Measurements from ENCODE around the gene PRKAR1B.
"Not testable (repeated sequence)": the region's sequence is repeated elsewhere in the genome, so short reads cannot be mapped to it uniquely, and the experiment has no call there.

The PRKAR1B gene

GRCh38 chr7:613442-614140, 113.5 kb downstream of the PRKAR1B start:
- Histone ChIP-seq H3K9ac (ENCODE audit: low read depth, low read length, poor library complexity) (peak overlapping the region; percentile 50), H3K18ac (ENCODE audit: low read length) (peak overlapping the region; percentile 74), H3K9me3 (replicated peaks in 1 of 2; ENCODE audit: control insufficient read depth in 2 of 2, insufficient read depth in 1 of 2, low read depth in 1 of 2, low read length in 2 of 2) (peaks cover 0 to 2% of the 10 kb centered on the region in 2 donors), H3K4me1 (ENCODE audit: control insufficient read depth in 2 of 2, insufficient read depth in 1 of 2, low read depth in 1 of 2, low read length in 2 of 2) (peaks cover 9 to 17% of the 10 kb centered on the region in 2 donors), H3K36me3 (replicated peaks in 1 of 2; ENCODE audit: control insufficient read depth in 2 of 2, insufficient read depth in 2 of 2, low read length in 2 of 2) (no peaks in the 10 kb centered on the region), H3K27ac (replicated peaks; ENCODE audit: low read length) (no peak overlapping the region), H3K4me2 (ENCODE audit: insufficient read depth, low read length, poor library complexity, severe bottlenecking) (no peak overlapping the region), H2BK12ac (ENCODE audit: low read length) (no peak overlapping the region), H3K27me3 (ENCODE audit: control insufficient read depth in 3 of 3, insufficient read depth in 3 of 3, low read depth in 1 of 3, low read length in 3 of 3) (no peaks in the 10 kb centered on the region), H2BK120ac (ENCODE audit: low read depth, low read length) (no peak overlapping the region), H2BK5ac (ENCODE audit: low read length) (no peak overlapping the region), H3K4me3 (ENCODE audit: low read length in 2 of 2) (no peak overlapping the region), H3K79me1 (ENCODE audit: low read depth, low read length) (no peaks in the 10 kb centered on the region), H2AFZ (ENCODE audit: low read length) (no peak overlapping the region), H2AK5ac (ENCODE audit: low read depth, low read length) (peak overlapping the region; percentile 70), H4K8ac (ENCODE audit: low read depth, low read length) (no peak overlapping the region), H3K4ac (ENCODE audit: low read length) (no peak overlapping the region), H3K14ac (ENCODE audit: low read length) (peak overlapping the region; percentile 51), H3K23ac (ENCODE audit: low read depth, low read length, poor library complexity) (peak overlapping the region; percentile 50), H4K91ac (ENCODE audit: low read depth, low read length, poor library complexity) (no peak overlapping the region), H2BK15ac (ENCODE audit: low read length) (no peak overlapping the region)
- no peak for DNase-seq (ENCODE audit: low spot score)
- WGBS, 2 donors (ENCODE audit: extremely low coverage in 2 of 2, insufficient read length in 2 of 2, insufficient replicate concordance in 1 of 2) = no CpG with 5 or more reads among the region's 38 CpGs

GRCh38 chr7:611837-612236, 115.2 kb downstream of the PRKAR1B start:
- not testable (repeated sequence) for H3K4me3 ChIP-seq (ENCODE audit: low read length in 2 of 2); H3K27ac ChIP-seq (replicated peaks; ENCODE audit: low read length); H4K91ac ChIP-seq (ENCODE audit: low read depth, low read length, poor library complexity); H2BK5ac ChIP-seq (ENCODE audit: low read length); H3K4ac ChIP-seq (ENCODE audit: low read length); H3K18ac ChIP-seq (ENCODE audit: low read length); H3K9ac ChIP-seq (ENCODE audit: low read depth, low read length, poor library complexity); H4K8ac ChIP-seq (ENCODE audit: low read depth, low read length); H2AFZ ChIP-seq (ENCODE audit: low read length); DNase-seq (ENCODE audit: low spot score); H2BK12ac ChIP-seq (ENCODE audit: low read length); H3K9me3 ChIP-seq (replicated peaks in 1 of 2; ENCODE audit: control insufficient read depth in 2 of 2, insufficient read depth in 1 of 2, low read depth in 1 of 2, low read length in 2 of 2); H2AK5ac ChIP-seq (ENCODE audit: low read depth, low read length); H2BK120ac ChIP-seq (ENCODE audit: low read depth, low read length); H2BK15ac ChIP-seq (ENCODE audit: low read length); H3K79me1 ChIP-seq (ENCODE audit: low read depth, low read length); H3K23ac ChIP-seq (ENCODE audit: low read depth, low read length, poor library complexity); H3K36me3 ChIP-seq (replicated peaks in 1 of 2; ENCODE audit: control insufficient read depth in 2 of 2, insufficient read depth in 2 of 2, low read length in 2 of 2); H3K27me3 ChIP-seq (ENCODE audit: control insufficient read depth in 3 of 3, insufficient read depth in 3 of 3, low read depth in 1 of 3, low read length in 3 of 3); H3K14ac ChIP-seq (ENCODE audit: low read length); H3K4me2 ChIP-seq (ENCODE audit: insufficient read depth, low read length, poor library complexity, severe bottlenecking)
- 100% methylated on average over 2 of the region's 7 CpGs; no CpG with 5 or more reads in 1 of the 2 donors for WGBS, 2 donors (ENCODE audit: extremely low coverage in 2 of 2, insufficient read length in 2 of 2, insufficient replicate concordance in 1 of 2)
- H3K4me1 ChIP-seq (ENCODE audit: control insufficient read depth in 2 of 2, insufficient read depth in 1 of 2, low read depth in 1 of 2, low read length in 2 of 2) = peaks cover 9 to 24% of the 10 kb centered on the region in 2 donors

GRCh38 chr7:611281-611810, 115.7 kb downstream of the PRKAR1B start:
- no CpG with 5 or more reads among the region's 14 CpGs for WGBS, 2 donors (ENCODE audit: extremely low coverage in 2 of 2, insufficient read length in 2 of 2, insufficient replicate concordance in 1 of 2)
- Histone ChIP-seq H3K18ac (ENCODE audit: low read length) (peak overlapping the region; percentile 53), H3K79me1 (ENCODE audit: low read depth, low read length) (no peaks in the 10 kb centered on the region), H3K27ac (replicated peaks; ENCODE audit: low read length) (no peak overlapping the region), H3K4me1 (ENCODE audit: control insufficient read depth in 2 of 2, insufficient read depth in 1 of 2, low read depth in 1 of 2, low read length in 2 of 2) (peaks cover 9 to 24% of the 10 kb centered on the region in 2 donors), H4K91ac (ENCODE audit: low read depth, low read length, poor library complexity) (no peak overlapping the region), H3K23ac (ENCODE audit: low read depth, low read length, poor library complexity) (peak overlapping the region; percentile 38), H3K9me3 (replicated peaks in 1 of 2; ENCODE audit: control insufficient read depth in 2 of 2, insufficient read depth in 1 of 2, low read depth in 1 of 2, low read length in 2 of 2) (no peaks in the 10 kb centered on the region), H2BK15ac (ENCODE audit: low read length) (no peak overlapping the region), H4K8ac (ENCODE audit: low read depth, low read length) (no peak overlapping the region), H2AFZ (ENCODE audit: low read length) (peak overlapping the region; percentile 73), H3K4ac (ENCODE audit: low read length) (no peak overlapping the region), H3K4me2 (ENCODE audit: insufficient read depth, low read length, poor library complexity, severe bottlenecking) (no peak overlapping the region), H2BK120ac (ENCODE audit: low read depth, low read length) (no peak overlapping the region), H3K4me3 (ENCODE audit: low read length in 2 of 2) (no peak overlapping the region), H3K9ac (ENCODE audit: low read depth, low read length, poor library complexity) (no peak overlapping the region), H2BK12ac (ENCODE audit: low read length) (no peak overlapping the region), H3K14ac (ENCODE audit: low read length) (peak overlapping the region; percentile 33), H3K36me3 (replicated peaks in 1 of 2; ENCODE audit: control insufficient read depth in 2 of 2, insufficient read depth in 2 of 2, low read length in 2 of 2) (no peaks in the 10 kb centered on the region), H2AK5ac (ENCODE audit: low read depth, low read length) (peak overlapping the region; percentile 53), H3K27me3 (ENCODE audit: control insufficient read depth in 3 of 3, insufficient read depth in 3 of 3, low read depth in 1 of 3, low read length in 3 of 3) (no peaks in the 10 kb centered on the region), H2BK5ac (ENCODE audit: low read length) (no peak overlapping the region)
- no peak for DNase-seq (ENCODE audit: low spot score)

GRCh38 chr7:610531-611280, 116.4 kb downstream of the PRKAR1B start:
- WGBS, 2 donors (ENCODE audit: extremely low coverage in 2 of 2, insufficient read length in 2 of 2, insufficient replicate concordance in 1 of 2) = no CpG with 5 or more reads among the region's 21 CpGs
- H3K36me3 ChIP-seq (replicated peaks in 1 of 2; ENCODE audit: control insufficient read depth in 2 of 2, insufficient read depth in 2 of 2, low read length in 2 of 2) = no peaks in the 10 kb centered on the region
- H2BK12ac ChIP-seq (ENCODE audit: low read length) = no peak overlapping the region
- H4K8ac ChIP-seq (ENCODE audit: low read depth, low read length) = no peak overlapping the region
- H2AFZ ChIP-seq (ENCODE audit: low read length) = peak overlapping the region; percentile 73
- H3K14ac ChIP-seq (ENCODE audit: low read length) = no peak overlapping the region
- H3K9ac ChIP-seq (ENCODE audit: low read depth, low read length, poor library complexity) = no peak overlapping the region
- no peak overlapping the region for H3K4ac ChIP-seq (ENCODE audit: low read length)
- H3K4me2 ChIP-seq (ENCODE audit: insufficient read depth, low read length, poor library complexity, severe bottlenecking) = no peak overlapping the region
- H3K23ac ChIP-seq (ENCODE audit: low read depth, low read length, poor library complexity) = peak overlapping the region; percentile 38
- H3K79me1 ChIP-seq (ENCODE audit: low read depth, low read length) = no peaks in the 10 kb centered on the region
- no peak overlapping the region for H2BK120ac ChIP-seq (ENCODE audit: low read depth, low read length)
- peak overlapping the region; percentile 53 for H3K18ac ChIP-seq (ENCODE audit: low read length)
- no peak overlapping the region for H2BK5ac ChIP-seq (ENCODE audit: low read length)
- no peak overlapping the region for H3K27ac ChIP-seq (replicated peaks; ENCODE audit: low read length)
- H3K4me3 ChIP-seq (ENCODE audit: low read length in 2 of 2) = peak overlapping the region in 1 of 2 donors; percentile 18
- no peaks in the 10 kb centered on the region for H3K9me3 ChIP-seq (replicated peaks in 1 of 2; ENCODE audit: control insufficient read depth in 2 of 2, insufficient read depth in 1 of 2, low read depth in 1 of 2, low read length in 2 of 2)
- peaks cover 9 to 24% of the 10 kb centered on the region in 2 donors for H3K4me1 ChIP-seq (ENCODE audit: control insufficient read depth in 2 of 2, insufficient read depth in 1 of 2, low read depth in 1 of 2, low read length in 2 of 2)
- no peaks in the 10 kb centered on the region for H3K27me3 ChIP-seq (ENCODE audit: control insufficient read depth in 3 of 3, insufficient read depth in 3 of 3, low read depth in 1 of 3, low read length in 3 of 3)
- peak overlapping the region; percentile 53 for H2AK5ac ChIP-seq (ENCODE audit: low read depth, low read length)
- H2BK15ac ChIP-seq (ENCODE audit: low read length) = no peak overlapping the region
- DNase-seq (ENCODE audit: low spot score) = no peak
- no peak overlapping the region for H4K91ac ChIP-seq (ENCODE audit: low read depth, low read length, poor library complexity)

Measured in neuronal stem cell (in vitro differentiated cells).